Smooth muscle cell (in vitro differentiated cells): ENCODE results near the gene MATCAP1. TPM values are rescaled to one million over a fixed set of nuclear protein-coding genes. Genes with fewer than 3 reads are reported as not detected.

Source experiments
- DNase-seq: peaks from one replicate; lab custom pipeline; 2025; ENCODE audit not compliant: unreplicated experiment; lab: John Stamatoyannopoulos, UW
- H2AFZ ChIP-seq: fragments of 200-600 bp; sonication (generic); 2 replicates; pipeline ENCODE4 v1.6.0; 2016; ENCODE audit warnings: antibody characterized with exemption, low read depth, mild to moderate bottlenecking
- H3F3A ChIP-seq: fragments of 200-600 bp; sonication (generic); 2 replicates; pipeline ENCODE4 v1.6.0; 2017; ENCODE audit warnings: antibody characterized with exemption, low read depth
- H3K27ac ChIP-seq: fragments of 200-600 bp; sonication (generic); 2 replicates; pipeline ENCODE4 v1.5.1; 2016; ENCODE audit warnings: low read depth, mild to moderate bottlenecking
- H3K27me3 ChIP-seq: fragments of 200-600 bp; sonication (generic); 2 replicates; pipeline ENCODE4 v1.6.1; 2016; ENCODE audit warnings: low read depth, mild to moderate bottlenecking
- H3K36me3 ChIP-seq: fragments of 200-600 bp; sonication (generic); 2 replicates; pipeline ENCODE4 v1.5.1; 2016; ENCODE audit warnings: low read depth
- H3K4me1 ChIP-seq: fragments of 200-600 bp; sonication (generic); 2 replicates; pipeline ENCODE4 v1.5.1; 2016; ENCODE audit warnings: low read depth
- H3K4me2 ChIP-seq: fragments of 200-600 bp; sonication (generic); 2 replicates; pipeline ENCODE4 v1.6.0; 2016; ENCODE audit warnings: mild to moderate bottlenecking
- H3K4me3 ChIP-seq: fragments of 200-600 bp; sonication (generic); 2 replicates; pipeline ENCODE4 v1.5.1; 2016; ENCODE audit warnings: mild to moderate bottlenecking
- H3K79me2 ChIP-seq: fragments of 200-600 bp; sonication (generic); 2 replicates; pipeline ENCODE4 v1.6.0; 2016; ENCODE audit warnings: low read depth, mild to moderate bottlenecking
- H3K9ac ChIP-seq: fragments of 200-600 bp; sonication (generic); 2 replicates; pipeline ENCODE4 v1.6.0; 2016; ENCODE audit warnings: low read depth
- H3K9me3 ChIP-seq: fragments of 200-600 bp; sonication (generic); replicated peaks from 2 replicates; pipeline ENCODE4 v1.5.1; 2016; ENCODE audit warnings: low read depth
- H4K20me1 ChIP-seq: fragments of 200-600 bp; sonication (generic); 2 replicates; pipeline ENCODE4 v1.6.0; 2016; ENCODE audit warnings: low read depth
- WGBS: methylation state at CpG from one replicate; pipeline ENCODE4 v1.1.7; 2016; ENCODE audit warnings: low lambda C conversion rate; 5-methylcytosine and 5-hydroxymethylcytosine counted together
- polyA plus RNA-seq: library from polyadenylated mRNA; unstranded; fragments of >200 nt; fragmentation: Nextera tagmentation; extraction: Ambion mirVana; gene quantifications from 2 replicates; pipeline ENCODE4 v1.2.1, GENCODE V29; 2016
- total RNA-seq: library from RNA; depleted of rRNA; stranded (reverse); fragments of >200 nt; gene quantifications from 2 replicates; pipeline ENCODE4 v1.2.3, GENCODE V29; 2014
- TF ChIP-seq, protein P1 (sequence below): fragments of 200-600 bp; sonication (generic); IDR thresholded peaks from 2 replicates; pipeline ENCODE4 v1.5.1; 2017; ENCODE audit warnings: borderline replicate concordance, mild to moderate bottlenecking, antibody characterized with exemption; ENCODE audit not compliant: insufficient read depth, poor library complexity, severe bottlenecking

The MATCAP1 gene
- total and polyA plus RNA-seq, 2 experiments from 2014 or later = 24.0 to 24.7 TPM

DNA sequence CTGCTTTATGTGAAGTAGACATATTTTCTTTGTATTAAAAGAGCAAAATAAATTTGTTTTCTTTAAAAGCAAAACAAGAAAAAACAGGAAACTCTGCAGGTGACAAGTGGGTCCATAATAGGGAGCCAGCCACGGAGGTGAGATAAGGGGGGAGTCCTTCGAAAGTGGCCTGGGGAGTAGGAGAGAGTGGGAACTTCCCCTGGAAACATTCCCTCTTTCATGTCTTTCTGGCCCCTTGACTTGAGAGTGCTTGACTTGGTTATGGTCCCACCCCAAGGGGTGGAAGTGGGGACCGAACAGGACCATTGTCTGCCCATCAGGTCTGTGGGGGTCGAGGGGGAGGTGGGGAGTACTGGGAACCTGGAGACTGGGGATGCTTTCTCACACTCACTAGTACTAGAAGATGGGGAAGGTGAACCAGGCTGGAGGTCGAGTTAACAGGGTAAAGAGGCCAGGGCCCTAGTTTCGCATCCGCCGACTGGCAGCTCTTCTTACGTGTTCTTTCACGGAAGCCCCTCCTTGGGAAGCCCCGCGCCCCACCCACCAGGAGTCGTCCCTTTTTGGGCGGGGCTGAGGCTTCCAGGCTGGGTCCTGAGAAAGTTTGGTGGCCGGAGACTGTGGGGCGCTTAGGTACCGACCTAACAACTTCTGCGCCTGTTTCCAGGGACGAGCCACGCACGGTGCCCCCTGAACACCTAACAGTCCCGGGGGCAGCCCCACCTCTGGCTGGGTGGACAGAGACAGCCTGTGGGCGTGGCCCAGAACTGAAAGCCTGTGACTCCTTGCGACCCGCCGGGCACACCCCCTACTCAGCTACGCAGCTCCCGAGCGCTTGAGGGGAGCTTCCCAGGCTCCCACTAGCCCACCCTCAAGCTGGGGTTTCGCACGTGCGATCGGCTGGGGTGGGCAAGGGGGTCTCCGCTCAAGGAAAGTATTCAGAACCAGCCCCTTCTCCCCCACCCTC is 24.8 kb downstream of the MATCAP1 start:
- Histone ChIP-seq H2AFZ (peak overlapping the region; percentile 87), H4K20me1 (peaks cover 71% of the 10 kb centered on the region), H3K9ac (peak overlapping the region; percentile 47), H3K79me2 (no peaks in the 10 kb centered on the region), H3K4me1 (peaks cover 17% of the 10 kb centered on the region), H3K4me3 (peak overlapping the region; percentile 92), H3K9me3 (no peaks in the 10 kb centered on the region), H3K4me2 (peak overlapping the region; percentile 96), H3K27ac (no peak overlapping the region), H3K27me3 (peaks cover 69% of the 10 kb centered on the region), H3K36me3 (no peaks in the 10 kb centered on the region), H3F3A (no peaks in the 10 kb centered on the region)
- 6% methylated on average over 34 of the region's 34 CpGs for WGBS
- DNase-seq = no peak
- TF ChIP-seq, protein P1, sequence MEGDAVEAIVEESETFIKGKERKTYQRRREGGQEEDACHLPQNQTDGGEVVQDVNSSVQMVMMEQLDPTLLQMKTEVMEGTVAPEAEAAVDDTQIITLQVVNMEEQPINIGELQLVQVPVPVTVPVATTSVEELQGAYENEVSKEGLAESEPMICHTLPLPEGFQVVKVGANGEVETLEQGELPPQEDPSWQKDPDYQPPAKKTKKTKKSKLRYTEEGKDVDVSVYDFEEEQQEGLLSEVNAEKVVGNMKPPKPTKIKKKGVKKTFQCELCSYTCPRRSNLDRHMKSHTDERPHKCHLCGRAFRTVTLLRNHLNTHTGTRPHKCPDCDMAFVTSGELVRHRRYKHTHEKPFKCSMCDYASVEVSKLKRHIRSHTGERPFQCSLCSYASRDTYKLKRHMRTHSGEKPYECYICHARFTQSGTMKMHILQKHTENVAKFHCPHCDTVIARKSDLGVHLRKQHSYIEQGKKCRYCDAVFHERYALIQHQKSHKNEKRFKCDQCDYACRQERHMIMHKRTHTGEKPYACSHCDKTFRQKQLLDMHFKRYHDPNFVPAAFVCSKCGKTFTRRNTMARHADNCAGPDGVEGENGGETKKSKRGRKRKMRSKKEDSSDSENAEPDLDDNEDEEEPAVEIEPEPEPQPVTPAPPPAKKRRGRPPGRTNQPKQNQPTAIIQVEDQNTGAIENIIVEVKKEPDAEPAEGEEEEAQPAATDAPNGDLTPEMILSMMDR = no peak

DNA sequence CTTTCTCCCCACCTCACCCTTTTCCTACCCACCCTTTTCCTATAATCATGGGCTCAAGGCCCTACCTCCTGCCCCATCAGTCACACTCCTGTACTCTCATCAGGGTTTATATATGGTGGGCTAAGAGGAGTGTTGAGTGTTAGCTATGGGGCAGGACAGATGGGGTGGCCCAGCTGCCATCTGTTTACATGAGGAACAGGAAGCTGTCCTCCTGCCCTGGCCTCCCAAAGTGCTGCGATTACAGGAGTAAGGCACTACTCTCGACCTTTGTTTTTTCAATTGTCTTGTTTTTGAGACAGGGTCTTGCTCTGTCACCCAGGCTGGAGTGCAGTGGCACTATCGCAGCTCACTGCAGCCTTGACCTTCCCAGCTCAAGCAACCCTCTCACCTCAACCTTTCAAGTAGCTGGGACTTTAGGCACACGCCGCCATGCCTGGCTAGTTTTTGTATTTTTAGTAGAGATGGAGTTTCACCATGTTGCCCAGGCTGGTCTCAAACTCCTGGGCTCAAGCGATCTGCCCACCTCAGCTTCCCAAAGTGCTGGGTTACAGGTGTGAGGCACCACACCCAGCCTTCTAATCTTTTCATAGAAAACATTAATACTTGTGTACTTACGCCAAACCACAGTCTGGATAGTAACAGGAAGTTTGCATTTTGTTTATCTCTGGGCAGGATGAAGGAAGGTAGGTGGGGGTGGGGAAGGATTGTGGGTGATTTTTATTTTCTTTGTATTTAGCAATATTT is 25.7 kb downstream of the MATCAP1 start:
- TF ChIP-seq, protein P1 = no peak
- Histone ChIP-seq H3K4me3 (no peak overlapping the region), H3K27me3 (peaks cover 62% of the 10 kb centered on the region), H3F3A (no peaks in the 10 kb centered on the region), H3K36me3 (no peaks in the 10 kb centered on the region), H3K27ac (no peak overlapping the region), H3K79me2 (no peaks in the 10 kb centered on the region), H3K9ac (no peak overlapping the region), H3K4me1 (peaks cover 10% of the 10 kb centered on the region), H4K20me1 (peaks cover 62% of the 10 kb centered on the region), H3K9me3 (no peaks in the 10 kb centered on the region), H3K4me2 (no peak overlapping the region), H2AFZ (no peak overlapping the region)
- DNase-seq = no peak
- WGBS = 78% methylated on average over 7 of the region's 7 CpGs

DNA sequence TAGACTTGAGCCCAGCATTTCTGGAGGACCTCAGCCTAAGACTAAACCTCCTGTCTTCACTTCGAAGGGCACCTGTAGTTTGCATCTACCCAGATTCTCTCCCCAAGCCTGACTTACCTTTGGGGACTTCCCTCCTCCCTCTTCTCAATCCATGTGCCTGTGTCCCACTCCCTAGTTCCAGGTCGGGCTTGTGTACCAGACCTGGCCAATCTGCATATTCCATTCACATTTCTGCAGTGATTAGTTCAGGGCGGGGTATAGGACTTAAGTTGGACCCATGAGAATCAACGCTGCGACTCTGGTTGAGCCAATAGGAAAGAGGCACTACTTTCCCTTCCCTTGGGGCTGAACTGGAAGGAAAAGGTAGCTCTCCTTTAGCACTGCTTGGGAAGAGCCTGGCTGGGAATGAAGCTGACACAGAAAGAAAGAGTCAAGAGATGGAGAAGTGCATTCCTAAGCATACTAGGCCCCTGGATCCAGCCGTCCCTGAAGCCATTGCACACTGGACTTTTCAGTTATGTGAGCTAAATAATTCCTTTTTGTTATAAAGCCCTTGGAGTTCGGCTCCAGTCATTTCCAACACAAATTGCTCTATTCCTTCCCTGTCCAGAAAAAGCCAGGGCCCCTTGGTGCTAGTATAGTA is 26.5 kb downstream of the MATCAP1 start:
- H3K79me2 ChIP-seq = no peaks in the 10 kb centered on the region
- no peak overlapping the region for H3K4me3 ChIP-seq
- no peaks in the 10 kb centered on the region for H3K36me3 ChIP-seq
- H2AFZ ChIP-seq = no peak overlapping the region
- peaks cover 6% of the 10 kb centered on the region for H3K4me1 ChIP-seq
- no peak overlapping the region for H3K4me2 ChIP-seq
- no peak overlapping the region for H3K9ac ChIP-seq
- DNase-seq = no peak
- H3K27me3 ChIP-seq = peaks cover 53% of the 10 kb centered on the region
- no peaks in the 10 kb centered on the region for H3K9me3 ChIP-seq
- TF ChIP-seq, protein P1 = no peak
- H3F3A ChIP-seq = no peaks in the 10 kb centered on the region
- H3K27ac ChIP-seq = no peak overlapping the region
- H4K20me1 ChIP-seq = peaks cover 54% of the 10 kb centered on the region
- 67% methylated on average over 7 of the region's 7 CpGs for WGBS
